Cardiac septum (tissue), 1 donor: ENCODE results near the gene PRF1. TPM values are rescaled to one million over a fixed set of nuclear protein-coding genes. Genes with fewer than 3 reads are reported as not detected.
"Not testable (repeated sequence)": the region's sequence is repeated elsewhere in the genome, so short reads cannot be mapped to it uniquely, and the experiment has no call there.

Source experiments
- DNase-seq: peaks from one replicate; pipeline ENCODE4 v3.0.0-alpha.2; 2020; ENCODE audit warnings: low spot score
- intact Hi-C: fragments of 100-400 bp; cut with DNase I; formaldehyde crosslinking; loops from one replicate; pipeline ENCODE4 v1.14.0; 2022
- total RNA-seq: library from RNA; stranded (reverse); fragmentation: NEBNext Ultra II Directional; extraction: Animal tissue kit (Norgen Biotek cat#: 25700); gene quantifications from one replicate; pipeline ENCODE4 v1.2.1, GENCODE V29; 2021
- donor health status: DM: no; HTN: no; CAD: no.

The PRF1 gene
- total RNA-seq, 1 donor from 2014 or later: 1.2 TPM

DNA sequence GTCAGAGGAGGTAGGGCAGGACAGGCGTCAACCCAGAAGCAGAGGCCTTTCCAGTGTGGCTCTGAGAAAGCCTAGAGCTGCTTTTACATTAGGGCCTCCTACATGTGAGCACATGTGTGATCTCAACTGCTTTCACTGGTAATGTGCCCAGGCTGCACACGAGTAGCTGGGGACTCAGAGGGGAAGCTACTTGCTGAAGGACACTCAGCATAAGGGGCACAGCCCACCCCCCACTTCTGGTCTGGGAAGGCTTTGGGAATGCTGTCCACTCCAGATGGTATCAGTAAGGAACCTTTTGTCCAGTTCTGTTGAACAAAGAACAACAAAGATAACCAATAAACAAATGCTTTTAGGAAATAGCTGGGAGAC is 18.9 kb downstream of the PRF1 start:
- intact Hi-C loops: no loop called here
- peak; percentile 41 for DNase-seq

GRCh38 chr10:70582793-70583668 is 19.5 kb downstream of the PRF1 start:
- intact Hi-C loops: no loop called here
- peak; percentile 41 for DNase-seq

DNA sequence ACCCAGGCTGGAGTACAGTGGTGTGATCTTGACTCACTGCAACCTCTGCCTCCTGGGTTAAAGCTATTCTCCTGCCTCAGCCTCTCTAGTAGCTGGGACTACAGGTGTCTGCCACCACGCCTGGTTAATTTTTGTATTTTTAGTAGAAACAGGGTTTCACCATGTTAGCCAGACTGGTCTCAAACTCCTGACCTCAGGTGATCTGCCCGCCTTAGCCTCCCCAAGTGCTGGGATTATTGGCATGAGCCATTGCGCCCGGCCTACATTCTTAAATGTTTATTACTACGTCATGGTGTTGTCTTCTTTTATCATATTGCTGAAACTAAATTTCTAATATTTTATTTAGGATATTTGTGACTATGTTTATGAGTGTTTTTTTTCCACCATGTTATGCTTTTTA is 21.4 kb downstream of the PRF1 start:
- peak; percentile 57 for DNase-seq
- intact Hi-C loops: not testable (repeated sequence)

DNA sequence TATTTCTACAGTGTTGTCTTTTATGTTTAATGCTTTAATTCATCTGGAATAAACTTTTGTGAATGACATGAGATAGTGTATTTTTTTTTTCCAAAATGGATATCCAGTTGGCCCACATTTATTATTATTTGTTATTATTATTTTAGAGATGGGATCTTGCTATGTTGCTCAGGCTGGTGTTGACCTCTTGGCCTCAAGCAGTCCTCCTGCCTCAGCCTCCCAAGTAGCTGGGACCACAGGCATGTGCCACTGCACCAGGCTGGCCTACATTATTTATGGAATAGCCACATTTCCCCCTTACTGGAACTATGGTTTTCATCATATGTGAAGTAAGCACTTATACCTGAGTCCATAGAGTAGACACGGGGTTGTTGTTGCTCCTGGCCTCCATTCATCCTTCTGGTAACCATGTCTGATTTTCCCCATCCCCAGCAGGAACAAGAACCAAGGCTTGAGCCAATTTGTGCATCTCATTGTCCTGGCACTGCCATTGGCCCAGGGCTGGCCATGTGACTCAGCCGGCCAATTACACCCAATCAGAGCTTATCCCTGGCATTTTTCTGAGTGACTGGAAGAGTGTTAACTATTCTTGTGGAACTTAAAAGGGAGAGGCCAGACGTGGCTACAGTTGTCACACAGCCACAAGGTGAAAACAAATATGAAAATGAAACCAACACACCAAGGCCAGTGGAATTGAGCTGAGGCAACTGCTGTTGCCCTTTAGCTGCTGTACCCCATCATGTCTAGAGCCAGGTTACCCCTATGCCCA is 23.1 kb downstream of the PRF1 start:
- intact Hi-C loops: no loop called here

GRCh38 chr10:70578371-70578947 is 24.1 kb downstream of the PRF1 start:
- intact Hi-C loops: no loop called here
- DNase-seq: no peak

More for the DNA sequence above, 23.1 kb downstream of the PRF1 start:
- DNase-seq: no peak

- DNase-seq: no peak
- intact Hi-C loops: no loop called here
Observed at GRCh38 chr10:70576803-70577517, 25.6 kb downstream of the PRF1 start.

GRCh38 chr10:70575874-70576802 is 26.4 kb downstream of the PRF1 start:
- intact Hi-C loops: no loop called here

DNA sequence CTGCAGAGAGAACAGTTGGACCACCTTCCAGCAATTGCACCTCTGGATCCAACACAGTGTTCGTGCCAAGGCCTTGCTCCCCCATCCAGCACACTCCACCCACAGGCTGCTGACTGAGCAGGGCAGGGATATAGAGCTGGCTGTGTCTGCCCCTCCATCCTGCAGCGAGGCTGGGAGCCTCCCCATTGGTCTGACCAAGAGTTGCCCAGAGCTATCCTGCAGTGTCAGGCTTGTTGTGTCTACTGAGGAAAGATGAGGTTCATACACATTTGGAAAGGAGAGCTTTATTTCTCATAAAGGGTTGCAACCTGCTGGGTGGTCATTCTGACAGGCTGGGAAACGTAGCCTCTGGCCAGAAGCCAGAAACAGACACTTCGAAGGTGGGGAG is 27.1 kb downstream of the PRF1 start:
- intact Hi-C loops: no loop called here

More at GRCh38 chr10:70575874-70576802, 26.4 kb downstream of the PRF1 start:
- DNase-seq: no peak

GRCh38 chr10:70573599-70574506 is 28.7 kb downstream of the PRF1 start:
- no peak for DNase-seq
- intact Hi-C loops: no loop called here

More for the DNA sequence above, 27.1 kb downstream of the PRF1 start:
- no peak for DNase-seq

GRCh38 chr10:70571636-70572439 is 30.7 kb downstream of the PRF1 start:
- intact Hi-C loops: no loop called here

DNA sequence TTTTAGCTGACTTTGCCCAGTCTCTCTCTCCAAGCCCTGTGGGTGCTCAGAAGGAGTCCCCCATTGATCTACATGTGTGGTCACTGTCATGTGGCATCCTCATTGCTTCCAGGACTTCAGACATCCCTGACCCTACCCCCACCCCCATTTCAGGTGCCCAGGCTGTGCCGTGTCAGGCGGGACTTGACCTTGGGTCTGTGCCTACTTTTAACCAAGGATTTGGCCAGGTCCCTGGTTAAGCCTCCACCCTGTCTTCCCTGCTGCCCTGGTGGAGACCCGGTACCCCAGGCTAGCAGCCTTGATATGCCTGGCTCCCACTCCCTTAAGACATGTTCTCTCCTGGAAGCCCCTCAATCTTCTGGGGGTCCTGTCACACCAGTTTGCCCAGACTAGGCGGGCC is 31.3 kb downstream of the PRF1 start:
- intact Hi-C loops: no loop called here
- no peak for DNase-seq

More at GRCh38 chr10:70571636-70572439, 30.7 kb downstream of the PRF1 start:
- DNase-seq: no peak

GRCh38 chr10:70568781-70569495 is 33.6 kb downstream of the PRF1 start:
- DNase-seq: no peak

GRCh38 chr10:70568113-70568512 is 34.4 kb downstream of the PRF1 start:
- intact Hi-C loops: no loop called here
- no peak for DNase-seq

More at GRCh38 chr10:70568781-70569495, 33.6 kb downstream of the PRF1 start:
- intact Hi-C loops: no loop called here

- DNase-seq: no peak
- intact Hi-C loops: no loop called here
Observed at GRCh38 chr10:70567603-70568002, 34.9 kb downstream of the PRF1 start.

- no peak for DNase-seq
- intact Hi-C loops: no loop called here
Observed at GRCh38 chr10:70566515-70567290, 35.8 kb downstream of the PRF1 start.
